Adrenal gland (tissue), 5 donors: ENCODE measurements around the gene RNF5.

Experiments
- CTCF ChIP-seq, 6 experiments: fragments of 450-650 bp in 4 of 6; fragments of 200-600 bp in 2 of 6; sonication (generic) in 1 of 6; IDR thresholded peaks; 1 replicate in 5 of 6; 2 replicates in 1 of 6; pipeline versions ENCODE4 v1.5.1 to v1.8.0; 2016 to 2021; ENCODE audit warnings: antibody characterized with exemption in 6 of 6, mild to moderate bottlenecking in 2 of 6, moderate library complexity in 1 of 6
- POLR2A ChIP-seq, 2 donors: fragments of 450-650 bp; IDR thresholded peaks; one replicate each; pipeline ENCODE4 v1.6.1; 2017; ENCODE audit warnings: antibody characterized with exemption in 2 of 2, mild to moderate bottlenecking in 2 of 2, moderate library complexity in 1 of 2
- donor health status: DM: no; HTN: no; CAD: no.

GRCh38 chr6:32151181-32151862 is 26.9 kb upstream of the RNF5 start:
- no peak for TF ChIP-seq CTCF (IDR thresholded peaks at IDR 0.05)
- TF ChIP-seq POLR2A (IDR thresholded peaks at IDR 0.05) = no peak
